ENCODE results near the gene RIPOR3.
"Not testable (repeated sequence)": the region's sequence is repeated elsewhere in the genome, so short reads cannot be mapped to it uniquely, and the experiment has no call there.

RIPOR3 gene

DNA sequence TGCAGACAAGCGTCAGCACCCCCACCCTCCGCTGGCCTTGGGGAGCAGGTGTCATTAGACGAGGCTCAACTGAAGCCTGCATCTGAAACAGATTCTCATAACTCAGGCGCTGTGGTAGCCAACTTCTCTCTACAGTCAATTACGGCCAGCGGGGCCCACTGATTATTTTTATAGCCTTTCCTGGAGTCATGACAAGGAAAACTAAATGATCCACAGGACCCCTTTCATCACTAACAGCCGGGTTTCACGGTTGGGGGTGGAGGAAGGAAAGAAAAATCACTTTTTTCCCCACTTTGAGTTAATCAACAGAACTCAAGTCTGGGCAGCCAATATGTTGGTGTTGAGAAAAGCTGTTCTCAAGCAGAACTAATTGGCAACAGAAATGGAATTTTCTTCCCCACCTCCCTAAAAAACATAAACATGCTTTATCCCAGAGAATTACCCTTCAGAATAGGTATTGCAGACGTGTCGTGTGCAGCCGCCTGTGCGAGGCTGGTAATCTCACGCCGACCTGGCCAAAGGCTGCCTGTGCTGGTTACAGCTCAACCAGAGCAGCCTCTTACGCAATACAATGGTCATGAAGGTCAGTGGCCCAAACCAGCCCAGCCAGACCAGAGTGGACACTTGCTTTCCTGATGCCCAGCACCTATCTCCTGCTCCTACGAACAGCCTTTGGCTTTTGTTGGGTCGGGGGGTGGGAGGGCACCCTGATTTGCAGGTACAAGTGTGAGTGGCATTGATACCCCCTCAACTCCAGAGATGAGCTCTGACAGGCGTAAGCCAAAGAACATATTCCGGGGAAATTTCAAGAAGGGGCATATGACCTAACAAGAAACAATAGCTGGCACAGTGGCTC, 11.0 kb downstream of the RIPOR3 start:
- no peak for DNase-seq (ENCODE audit: low read depth)

DNA sequence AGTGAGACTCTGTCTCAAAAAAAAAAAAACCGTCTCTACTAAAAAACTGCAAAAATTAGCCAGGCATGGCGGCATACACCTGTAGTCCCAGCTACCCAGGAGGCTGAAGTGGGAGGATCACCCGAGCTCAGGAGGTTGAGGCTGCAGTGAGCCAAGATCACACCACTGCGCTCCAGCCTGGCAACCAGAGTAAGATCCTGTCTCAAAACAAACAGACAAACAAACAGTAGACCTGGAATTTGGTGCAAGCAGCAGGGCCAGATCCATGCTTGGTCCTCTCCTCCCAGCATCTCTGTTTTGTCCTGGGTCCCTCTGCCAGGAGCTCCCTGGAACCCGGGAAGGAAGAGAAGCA, 11.6 kb downstream of the RIPOR3 start:
- no peak for DNase-seq (ENCODE audit: low read depth)

DNA sequence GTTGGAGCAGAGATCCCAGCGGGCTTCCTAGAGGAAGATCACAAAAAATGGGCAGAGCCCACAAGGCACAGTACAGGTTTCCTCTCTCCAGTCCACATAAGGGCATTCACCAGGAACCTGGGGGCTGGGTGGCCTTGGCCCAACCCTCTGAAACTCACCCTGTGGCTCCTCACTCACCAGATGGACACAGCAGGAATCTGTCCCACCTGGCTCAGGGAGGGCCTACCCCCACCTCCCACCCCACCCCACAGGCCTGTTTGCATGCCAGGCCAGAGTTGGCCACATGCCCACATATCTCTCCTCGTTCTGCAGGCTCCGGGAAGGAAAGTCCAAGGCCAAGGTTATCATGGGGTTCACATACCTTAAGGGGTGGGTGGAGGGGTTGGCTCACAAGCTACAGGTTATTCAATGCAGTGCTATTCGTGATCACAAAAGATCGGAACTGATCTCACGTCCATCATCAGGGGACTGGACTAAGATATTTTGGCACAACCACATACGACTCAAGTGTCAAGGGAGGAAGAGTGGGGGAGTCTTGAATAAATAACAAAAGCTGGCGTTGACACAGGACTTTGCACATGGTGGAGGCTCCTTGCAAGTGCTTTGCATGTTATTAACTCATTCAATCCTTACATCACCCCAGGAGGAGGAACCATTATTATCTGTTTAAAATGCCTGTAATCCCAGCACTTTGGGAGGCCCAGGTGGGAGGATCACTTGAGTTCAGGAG, 13.0 kb downstream of the RIPOR3 start:
- DNase-seq (ENCODE audit: low read depth) = no peak

DNA sequence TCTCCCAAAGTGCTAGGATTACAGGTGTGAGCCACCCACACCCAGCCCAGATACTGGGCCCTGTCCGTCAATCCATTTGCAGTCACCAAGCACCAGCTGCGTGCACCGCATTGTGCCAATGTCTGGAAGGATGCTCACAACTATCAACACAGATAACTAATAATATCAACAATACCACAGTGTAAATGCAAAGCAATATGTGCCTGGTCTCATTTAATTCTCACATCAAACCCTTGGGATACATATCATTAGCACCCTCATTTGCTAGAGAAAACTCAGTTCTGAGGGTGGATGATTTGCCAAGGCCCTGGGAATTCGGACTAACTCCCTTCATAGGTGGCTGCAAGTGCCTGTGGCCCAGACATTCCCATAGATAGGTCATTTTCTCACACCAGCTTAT, 14.5 kb downstream of the RIPOR3 start:
- no peak for DNase-seq (ENCODE audit: low read depth)

DNA sequence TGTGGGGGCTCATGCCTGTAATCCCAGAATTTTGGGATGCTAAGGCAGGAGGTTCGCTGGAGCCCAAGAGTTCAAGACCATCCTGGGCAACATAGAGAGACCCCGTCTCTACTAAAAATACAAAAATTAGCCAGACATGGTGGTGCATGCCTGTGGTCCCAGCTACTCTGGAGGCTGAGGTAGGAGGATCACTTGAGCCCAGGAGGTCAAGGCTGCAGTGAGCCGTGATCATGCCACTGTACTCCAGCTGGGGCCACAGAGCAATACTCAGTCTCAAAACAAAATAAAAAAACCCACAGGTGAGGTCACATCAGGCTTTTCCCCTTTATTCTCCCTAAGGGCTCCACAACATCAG, 15.0 kb downstream of the RIPOR3 start:
- DNase-seq (ENCODE audit: low read depth) = not testable (repeated sequence)

DNA sequence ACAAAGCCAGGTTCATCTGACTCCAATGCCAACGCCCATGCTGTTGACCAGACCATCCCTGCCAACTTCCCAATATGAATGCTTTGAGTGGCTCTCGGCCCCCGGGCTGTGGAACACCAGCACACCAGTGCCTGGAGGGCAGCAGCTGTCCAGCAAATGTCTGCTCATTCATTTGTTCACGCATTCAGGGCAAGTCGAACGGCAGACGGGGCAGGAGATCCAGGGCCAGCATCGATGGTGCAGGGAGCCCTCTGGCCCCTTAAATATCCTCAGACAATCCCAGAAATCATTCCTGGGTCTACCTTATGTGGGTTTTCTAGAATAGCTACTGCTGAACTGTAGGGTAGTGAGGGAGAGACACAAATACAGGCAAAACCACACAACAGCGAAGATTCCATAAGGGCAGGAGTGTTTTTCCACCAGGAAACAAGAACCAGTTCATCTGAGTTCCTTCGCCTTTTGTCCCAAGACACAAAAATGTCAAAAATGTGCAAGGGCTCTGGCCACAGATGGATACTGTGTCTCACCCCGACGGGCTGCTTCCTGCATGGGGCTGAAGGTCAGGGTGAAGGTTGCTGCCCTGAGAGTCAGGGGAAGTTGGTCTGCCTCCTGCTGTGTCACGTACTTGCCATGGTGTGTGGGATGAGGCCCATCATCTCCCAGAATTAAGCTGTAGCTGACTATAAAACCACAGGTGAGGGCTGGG, 15.5 kb downstream of the RIPOR3 start:
- DNase-seq (ENCODE audit: low read depth) = no peak

DNA sequence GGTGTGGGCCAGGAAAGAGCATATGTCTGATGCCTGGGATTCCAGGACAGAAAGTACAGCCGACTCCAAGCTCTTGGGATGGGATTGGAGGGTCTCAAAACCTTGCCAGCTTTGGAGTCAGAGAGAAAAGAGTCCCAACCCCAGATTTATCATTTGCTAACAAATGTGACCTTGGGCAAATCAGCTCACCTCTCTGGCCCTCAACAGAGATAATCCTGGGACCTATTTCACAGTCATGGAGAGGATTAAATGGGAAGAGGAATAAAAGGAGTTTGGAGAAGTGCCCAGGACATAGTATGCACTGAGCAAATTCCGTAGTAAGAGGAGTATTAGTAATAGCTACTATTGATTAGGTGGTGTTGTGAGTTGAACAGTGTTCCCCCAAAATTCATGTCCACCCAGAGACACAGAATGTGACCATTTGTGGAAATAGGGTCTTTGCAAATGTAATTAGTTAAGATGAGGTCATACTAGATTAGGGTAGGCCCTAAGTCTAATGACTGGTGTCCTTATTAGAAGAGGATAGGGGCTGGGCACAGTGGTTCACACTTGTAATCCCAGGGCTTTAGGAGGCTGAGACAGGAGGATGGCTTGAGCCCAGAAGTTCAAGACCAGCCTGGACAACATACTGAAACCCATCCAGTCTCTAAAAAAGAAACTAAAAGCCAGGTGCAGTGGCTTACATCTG, 17.1 kb downstream of the RIPOR3 start:
- DNase-seq (ENCODE audit: low read depth) = no peak

DNA sequence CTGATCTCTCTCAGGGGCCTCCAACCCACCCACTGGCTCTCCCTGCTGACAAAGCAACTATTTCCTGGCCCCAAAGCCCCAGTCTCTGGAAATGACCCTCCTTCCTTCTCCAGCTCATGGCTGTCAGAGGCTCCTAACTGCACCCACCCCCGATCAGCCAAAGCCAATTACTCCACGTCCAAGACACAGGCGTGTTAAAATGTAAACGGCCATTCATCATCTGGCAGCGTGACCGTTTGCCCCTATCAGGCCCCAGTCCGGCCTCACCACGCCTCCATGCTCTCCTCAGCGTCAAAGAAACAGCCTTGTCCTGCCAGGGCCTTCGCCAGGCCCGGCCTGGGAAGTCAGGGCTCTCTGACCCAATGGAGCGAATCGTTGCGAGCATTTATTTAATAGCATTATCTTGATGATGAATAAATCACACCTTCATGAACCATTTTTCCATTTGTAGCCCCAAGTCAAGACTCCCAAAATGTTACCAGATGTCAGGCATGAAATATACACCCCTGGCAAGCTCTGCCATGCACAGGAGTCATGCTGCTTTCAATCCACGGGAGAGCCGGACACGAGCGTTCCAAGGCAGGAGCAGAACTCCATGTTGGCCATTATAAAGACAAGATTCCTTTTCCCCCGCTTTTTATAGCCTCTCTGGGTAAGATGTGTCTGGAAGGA, 17.7 kb downstream of the RIPOR3 start:
- no peak for DNase-seq (ENCODE audit: low read depth)

DNA sequence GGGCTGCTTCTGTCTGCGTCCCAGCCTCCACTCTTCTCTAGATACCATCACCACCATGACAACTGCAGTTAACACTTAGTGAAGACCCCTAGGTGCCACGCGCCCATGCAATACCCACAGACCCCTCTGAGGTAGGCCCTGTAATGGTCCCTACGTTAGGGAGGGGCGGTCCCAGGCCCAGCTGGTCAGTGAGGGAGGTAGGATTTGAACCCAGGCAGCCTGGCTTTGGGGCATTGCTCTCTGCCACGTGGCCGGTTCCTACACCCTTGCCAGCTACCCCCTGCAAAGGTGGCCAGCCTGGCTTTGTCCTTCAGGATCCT, 18.2 kb downstream of the RIPOR3 start:
- DNase-seq (ENCODE audit: low read depth) = no peak

DNA sequence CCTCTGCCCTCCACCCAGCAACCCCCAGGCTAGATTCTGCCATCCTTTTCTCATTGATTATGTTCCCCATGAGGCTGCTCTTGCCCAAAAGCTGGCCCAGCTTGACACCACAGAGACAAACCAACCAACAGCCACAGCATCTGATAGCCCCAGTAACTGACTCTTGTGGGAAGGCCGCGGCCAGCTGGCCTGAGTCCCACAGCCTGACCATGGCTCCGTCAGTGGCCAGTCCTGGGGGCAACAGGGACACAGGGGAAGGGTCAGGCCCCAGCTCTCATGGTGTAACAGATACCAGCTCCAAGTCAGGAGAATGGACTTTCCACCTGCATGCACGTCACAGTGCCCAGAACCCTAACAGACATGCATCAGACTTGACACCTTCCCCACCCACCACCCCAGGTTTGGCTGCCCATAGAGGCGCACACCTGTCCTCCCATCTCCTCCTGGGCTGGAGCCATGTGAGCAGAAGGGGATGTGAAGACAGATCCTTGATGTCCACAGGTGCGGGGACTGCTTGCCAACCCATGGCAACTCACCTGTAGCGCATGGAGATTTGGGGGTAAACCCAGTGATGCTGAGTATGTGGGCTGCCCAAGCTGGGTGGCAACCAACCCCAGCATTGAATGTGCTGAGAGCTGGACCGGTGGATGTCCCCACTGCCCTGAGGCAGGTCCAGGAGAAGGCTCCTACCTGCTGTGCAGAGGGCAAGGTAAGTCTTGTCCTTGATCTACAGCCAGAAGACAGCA, 18.8 kb downstream of the RIPOR3 start:
- DNase-seq (ENCODE audit: low read depth) = no peak

DNA sequence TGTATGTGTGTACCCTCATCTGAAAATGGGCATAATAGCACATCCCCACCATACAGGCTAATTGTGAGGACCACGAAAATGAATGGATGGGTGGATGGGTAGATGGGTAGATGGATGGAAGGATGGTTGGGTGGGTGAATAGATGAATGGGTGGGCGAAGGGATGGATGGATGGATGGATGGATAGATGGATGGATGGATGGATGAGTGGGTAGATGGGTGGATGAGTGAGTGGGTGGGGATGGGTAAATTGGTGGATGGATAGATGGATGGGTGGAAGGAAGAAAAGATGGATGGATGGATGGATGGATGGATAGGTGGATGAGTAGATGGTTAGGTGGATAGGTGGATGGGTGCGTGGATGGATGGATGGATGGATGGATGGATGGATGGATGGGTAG, 19.7 kb downstream of the RIPOR3 start:
- DNase-seq (ENCODE audit: low read depth) = no peak

DNA sequence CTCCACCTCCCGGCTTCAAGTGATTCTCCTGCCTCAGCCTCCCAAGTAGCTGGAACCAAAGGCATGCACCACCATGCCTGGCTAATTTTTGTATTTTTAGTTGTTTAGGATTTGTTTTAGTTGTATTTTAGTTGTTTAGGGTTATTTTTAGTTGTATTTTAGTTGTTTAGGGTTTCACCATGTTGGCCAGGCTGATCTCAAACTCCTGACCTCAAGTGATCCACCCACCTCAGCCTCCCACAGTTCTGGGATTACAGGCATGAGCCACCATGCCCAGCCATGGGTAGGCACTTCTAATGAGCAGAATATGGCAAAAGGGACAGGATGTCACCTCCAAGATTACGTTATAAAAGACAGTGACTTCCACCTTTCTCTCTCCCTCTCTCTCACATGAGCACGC, 20.3 kb downstream of the RIPOR3 start:
- DNase-seq (ENCODE audit: low read depth) = not testable (repeated sequence)

DNA sequence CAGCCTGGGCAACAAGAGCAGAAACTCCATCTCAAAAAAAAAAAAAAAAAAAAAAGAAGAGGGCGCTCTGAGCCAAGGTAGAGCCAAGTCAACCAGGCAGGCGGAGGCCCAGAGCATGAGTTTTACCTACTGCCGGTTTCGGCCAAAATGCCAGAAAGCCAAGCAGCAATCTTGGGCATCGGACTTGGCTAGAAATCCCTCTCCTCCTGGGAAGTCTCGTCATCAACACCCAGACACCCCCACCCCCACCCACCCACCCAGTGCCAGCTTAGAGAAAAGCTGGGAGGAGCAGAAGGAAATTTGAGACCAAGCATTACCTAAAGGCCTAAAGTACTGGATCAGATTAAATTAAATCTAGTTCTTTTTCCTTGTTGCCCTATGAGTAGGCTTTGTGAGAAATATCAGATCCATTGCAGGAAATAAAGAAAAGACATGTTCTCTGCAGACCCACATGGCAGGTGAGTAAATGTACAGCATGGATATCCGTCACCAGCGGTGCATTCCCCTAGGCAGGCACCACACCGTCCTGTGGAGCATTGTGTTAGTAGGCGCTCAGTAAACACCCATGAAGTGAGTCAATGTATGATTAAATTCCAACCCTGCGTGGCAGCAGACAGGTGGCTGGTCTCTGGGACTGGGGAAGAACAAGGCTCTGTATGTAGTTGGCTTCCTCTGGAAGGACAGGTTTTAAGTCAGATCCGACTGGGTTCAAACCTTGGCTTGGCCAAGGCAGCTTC, 21.0 kb downstream of the RIPOR3 start:
- no peak for DNase-seq (ENCODE audit: low read depth)

DNA sequence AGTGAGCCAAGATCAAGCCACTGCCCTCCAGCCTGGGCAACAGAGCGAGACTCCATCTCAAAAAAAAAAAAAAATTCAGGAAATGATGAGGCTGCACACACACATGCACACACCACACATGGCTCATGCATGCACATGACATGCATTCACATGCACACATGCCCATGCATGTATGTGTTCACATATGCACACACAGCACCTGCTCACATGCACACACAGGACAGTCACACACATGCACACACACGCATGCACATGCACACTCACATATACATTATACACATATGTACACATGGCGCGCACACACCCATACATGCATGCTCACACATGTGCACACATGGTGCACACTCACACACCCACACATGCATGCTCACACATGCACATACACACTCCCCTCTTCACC, 22.5 kb downstream of the RIPOR3 start:
- DNase-seq (ENCODE audit: low read depth) = no peak

DNA sequence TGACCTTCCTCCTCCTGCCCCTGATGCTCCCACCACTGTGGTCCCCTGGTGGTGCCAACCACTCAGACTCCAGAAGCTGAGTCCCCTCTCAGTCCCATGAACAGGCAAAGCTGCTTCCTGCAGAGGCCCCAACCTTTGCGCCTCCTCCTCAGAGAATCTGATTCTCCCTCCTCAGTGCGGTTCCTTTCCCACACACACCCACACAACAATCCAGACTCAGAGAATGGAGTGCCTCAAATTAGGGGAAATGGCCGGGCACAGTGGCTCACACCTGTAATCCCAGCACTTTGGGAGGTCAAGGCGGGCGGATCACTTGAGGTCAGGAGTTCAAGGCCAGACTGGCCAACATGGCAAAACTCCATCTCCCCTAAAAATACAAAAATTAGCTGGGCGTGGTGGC, 23.0 kb downstream of the RIPOR3 start:
- no peak for DNase-seq (ENCODE audit: low read depth)

DNA sequence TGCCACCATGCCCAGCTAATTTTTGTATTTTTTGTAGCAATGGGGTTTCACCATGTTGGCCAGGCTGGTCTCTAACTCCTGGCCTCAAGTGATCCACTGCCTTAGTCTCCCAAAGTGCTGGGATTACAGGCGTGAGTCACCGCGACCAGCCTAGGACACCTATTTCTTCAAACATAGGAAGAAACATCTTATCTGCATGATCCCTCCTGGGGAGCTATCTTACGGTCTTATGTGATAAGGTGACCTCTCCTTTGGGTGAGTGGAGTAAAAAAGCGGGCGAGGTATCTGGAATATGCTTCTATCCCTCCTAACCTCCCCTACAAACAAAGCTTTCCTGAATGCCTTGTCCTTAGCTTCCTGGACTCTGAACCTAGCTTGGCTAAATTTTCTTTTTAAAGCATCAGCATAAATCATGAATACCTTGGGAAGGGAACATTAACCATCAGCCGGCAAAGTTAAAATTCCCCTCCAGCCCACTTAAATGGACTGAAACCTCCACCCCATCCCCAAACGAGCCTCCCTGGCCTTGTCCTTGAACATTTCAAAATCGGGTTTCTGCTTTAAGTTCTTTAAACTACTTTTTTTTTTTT, 24.5 kb downstream of the RIPOR3 start:
- DNase-seq (ENCODE audit: low read depth) = no peak

DNA sequence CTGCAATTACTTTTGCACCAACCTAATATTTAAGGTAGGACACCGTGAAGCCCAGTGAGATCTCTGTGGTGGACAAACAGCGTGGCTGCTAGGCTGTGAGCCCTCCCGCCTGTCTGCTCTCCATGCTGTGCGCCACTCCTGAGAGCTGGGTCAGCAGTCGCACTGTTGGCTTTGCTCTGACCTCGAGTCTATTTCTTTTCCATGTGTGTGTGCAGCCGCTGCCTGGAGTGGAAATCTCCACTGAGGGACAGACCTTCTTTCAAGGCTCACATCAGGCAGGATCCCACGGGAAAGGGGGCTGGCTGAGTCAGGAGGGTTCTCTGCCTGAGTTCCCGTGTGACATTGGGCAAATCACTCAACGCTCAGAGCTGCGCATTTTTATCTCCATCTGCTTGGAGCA, 27.1 kb downstream of the RIPOR3 start:
- no peak for DNase-seq (ENCODE audit: low read depth)

DNA sequence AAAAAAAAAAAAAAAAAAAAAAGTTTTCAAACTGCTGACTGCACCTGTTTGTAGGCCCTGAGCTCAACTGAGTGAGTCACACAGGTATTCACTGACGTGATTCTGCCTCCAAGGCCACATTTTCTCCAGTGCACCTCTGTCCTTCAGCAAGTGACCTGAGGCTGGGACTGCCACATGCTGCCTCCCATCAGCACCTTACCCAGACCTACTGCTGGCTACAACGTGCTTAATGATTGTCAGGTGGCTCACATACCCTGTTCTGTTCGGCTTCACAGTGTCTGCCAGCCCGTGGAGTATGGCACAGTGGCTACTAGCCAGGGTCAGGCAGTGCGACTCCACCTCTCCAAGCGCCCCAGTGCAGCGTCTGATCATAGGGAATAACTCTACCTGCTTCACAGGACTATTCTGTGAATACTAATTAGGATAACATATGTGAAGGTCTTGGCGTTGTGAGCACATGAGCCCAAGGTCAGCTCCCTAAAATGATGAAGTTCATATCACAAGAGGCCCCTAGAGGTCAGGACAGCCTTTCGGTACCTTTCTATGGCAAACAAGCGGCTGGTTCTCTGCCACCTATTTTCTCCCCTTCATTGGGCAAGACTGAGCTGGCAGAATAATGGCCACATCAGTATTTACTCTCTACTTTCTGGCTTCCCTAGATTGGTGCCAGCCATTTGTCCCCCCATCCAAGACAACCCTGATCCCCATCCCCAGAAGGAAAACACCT, 28.1 kb downstream of the RIPOR3 start:
- no peak for DNase-seq (ENCODE audit: low read depth)

DNA sequence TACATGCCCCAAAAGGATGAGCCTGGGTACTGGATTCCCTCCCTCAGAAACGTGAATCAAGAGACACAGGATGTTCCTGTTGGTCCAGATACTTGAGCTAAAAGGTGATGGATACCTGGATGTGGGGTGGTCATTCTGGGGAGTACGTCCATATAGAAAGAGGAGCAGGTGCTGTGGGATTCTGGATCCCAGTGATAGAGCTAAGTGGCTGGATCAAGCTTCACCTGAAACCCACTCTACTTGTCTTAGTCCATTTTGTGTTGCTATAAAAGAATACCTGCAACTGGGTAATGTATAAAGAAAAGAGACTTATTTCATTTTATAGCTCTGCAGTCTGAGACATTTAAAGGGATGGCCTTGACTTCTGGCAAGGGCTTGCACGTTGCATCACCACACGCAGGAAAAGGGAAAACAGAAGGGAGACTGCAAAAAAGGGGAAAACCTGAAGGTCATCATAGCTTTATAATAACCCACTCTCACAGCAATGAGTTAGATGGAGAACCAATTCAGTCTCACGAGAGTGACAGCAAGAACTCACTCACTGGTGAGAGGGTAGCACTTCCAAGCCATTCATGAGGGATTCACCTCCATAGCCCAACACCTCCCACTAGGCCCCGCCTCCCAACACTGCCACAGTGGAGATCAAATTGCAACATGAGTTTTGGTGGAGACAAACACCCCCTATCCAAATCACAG, 31.2 kb downstream of the RIPOR3 start:
- DNase-seq (ENCODE audit: low read depth) = no peak
